DMS79 (cell line): ENCODE data around the gene UNC13A.

Experiments used
- DNase-seq: peaks from one replicate; lab custom pipeline; 2025; lab: John Stamatoyannopoulos, UW

Gene UNC13A

GRCh38 chr19:17665058-17665457 lies 23.1 kb downstream of the UNC13A start:
- no peak for DNase-seq

DNA sequence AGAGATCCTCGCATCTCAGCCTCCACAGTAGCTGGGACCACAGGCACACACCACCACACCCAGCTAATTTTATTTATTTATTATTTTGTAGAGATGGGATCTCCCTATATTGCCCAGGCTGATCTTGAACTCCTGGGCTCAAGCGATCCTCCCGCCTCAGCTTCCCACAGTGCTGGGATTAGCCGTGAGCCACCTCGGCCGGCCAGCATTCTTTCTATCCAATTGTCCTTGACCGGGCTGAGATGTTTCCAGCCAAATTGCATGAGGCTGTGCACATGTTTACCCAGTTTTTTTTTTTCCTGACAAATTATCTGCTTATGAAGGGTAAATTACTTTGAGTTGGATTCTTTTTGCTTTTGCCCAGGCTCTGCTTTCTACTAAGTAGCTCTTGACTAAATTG lies 28.2 kb downstream of the UNC13A start:
- DNase-seq, result no peak

- DNase-seq, result no peak
These were observed 29.5 kb downstream of the UNC13A start for GRCh38 chr19:17658666-17659065.

DNA sequence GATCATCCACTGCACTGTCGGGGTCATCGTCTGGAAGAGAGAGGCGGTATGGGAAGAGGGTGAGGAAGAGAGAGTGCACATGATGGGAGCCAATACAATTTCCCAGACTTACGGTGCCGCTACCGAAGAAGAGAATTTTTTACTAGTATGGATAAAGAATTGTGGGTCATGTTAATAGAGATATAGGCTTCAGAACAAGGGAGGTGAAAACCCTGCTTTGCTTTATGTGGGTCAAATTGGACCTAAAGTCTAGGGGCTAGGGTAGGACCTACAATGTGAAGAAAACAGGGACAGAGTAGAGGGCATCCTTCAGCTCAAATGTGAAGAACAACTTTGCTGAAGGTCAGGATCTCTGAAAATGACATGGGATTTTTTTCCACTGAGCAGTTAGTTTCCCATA lies 29.9 kb downstream of the UNC13A start:
- DNase-seq, result no peak

DNA sequence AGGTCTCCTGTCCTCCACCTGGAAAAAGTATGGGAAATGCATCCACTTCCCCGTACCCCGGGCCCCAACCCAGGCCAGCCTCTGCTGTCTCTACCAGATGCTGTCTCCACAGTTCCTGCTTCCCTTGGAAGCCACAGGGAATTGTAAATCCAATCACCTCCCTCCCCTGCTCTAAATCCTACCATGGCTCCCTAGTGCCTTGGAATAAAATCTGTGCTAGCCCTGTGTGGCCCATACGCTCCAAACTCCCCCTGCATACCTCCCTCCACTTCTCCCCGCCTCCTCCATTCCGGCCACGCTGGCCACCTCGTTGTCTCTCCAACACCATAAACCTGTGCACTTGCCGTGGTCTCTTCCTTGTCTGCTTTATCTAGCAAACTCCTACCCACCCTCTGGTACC lies 31.2 kb downstream of the UNC13A start:
- no peak for DNase-seq

DNA sequence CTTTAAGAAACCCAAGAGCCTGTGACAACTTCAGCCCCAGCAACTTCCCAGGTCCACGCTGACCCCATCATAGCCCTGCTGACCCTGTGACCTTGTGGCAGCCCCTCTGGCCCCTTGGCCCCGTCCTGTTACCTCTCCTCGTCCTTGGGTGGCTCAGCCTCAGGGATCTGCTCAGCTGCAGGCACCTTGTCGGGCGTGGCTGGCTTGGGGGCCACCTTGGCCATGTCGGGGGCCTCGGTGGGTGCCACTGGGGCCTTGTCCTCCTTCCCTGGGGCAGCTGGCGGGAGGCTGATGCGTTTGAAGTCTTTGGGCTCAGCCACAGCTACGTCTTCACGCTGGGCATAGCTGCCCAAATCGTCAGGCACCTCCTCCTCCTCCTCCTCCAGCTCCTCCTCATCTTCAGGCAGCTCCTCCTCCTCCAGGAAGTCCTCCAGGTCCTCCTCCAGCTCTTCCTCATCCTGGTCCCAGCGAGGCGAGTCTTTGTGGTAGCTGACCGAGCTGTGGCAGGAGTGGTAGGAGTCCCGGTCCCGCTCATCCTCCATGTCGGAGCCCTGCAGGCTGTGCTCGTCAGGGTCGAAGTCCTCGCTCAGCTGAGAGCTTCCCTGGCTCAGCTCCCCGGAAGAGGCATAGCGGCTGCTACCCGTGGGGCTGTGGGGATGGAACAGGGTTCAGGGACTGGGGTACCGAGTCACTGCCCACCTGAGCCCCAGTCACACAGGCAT lies 32.2 kb downstream of the UNC13A start:
- no peak for DNase-seq

GRCh38 chr19:17654993-17655392 lies 33.2 kb downstream of the UNC13A start:
- no peak for DNase-seq

GRCh38 chr19:17652627-17653026 lies 35.5 kb downstream of the UNC13A start:
- no peak for DNase-seq

DNA sequence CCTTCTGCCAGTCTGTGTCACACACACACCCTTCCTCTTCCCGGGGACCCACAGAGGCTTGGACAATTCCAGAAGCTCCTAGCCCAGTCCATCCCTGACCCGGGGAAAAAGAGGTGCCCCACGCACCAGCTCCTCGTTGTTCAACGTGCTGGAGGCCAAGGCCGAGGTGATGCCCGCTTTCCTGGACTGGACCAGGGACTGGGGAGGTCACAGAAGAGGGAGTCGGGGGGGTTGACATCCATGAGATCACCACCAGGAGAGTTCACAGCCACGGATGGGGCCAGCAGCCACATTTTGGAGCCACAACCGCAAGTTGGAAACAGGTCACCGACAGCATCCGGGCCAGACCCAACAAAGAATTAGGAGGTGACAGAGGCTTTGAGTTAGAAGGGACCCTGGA lies 39.4 kb downstream of the UNC13A start:
- DNase-seq, result no peak

- no peak for DNase-seq
These were observed 40.0 kb downstream of the UNC13A start for GRCh38 chr19:17648097-17648660.

- DNase-seq, result no peak
These were observed 40.8 kb downstream of the UNC13A start for GRCh38 chr19:17647071-17648020.

- no peak for DNase-seq
These were observed 41.7 kb downstream of the UNC13A start for GRCh38 chr19:17646441-17646840.

GRCh38 chr19:17645339-17645963 lies 42.7 kb downstream of the UNC13A start:
- DNase-seq, result no peak

GRCh38 chr19:17642656-17643055 lies 45.5 kb downstream of the UNC13A start:
- DNase-seq, result no peak

GRCh38 chr19:17641846-17642245 lies 46.3 kb downstream of the UNC13A start:
- DNase-seq, result no peak

GRCh38 chr19:17641181-17641580 lies 47.0 kb downstream of the UNC13A start:
- no peak for DNase-seq

DNA sequence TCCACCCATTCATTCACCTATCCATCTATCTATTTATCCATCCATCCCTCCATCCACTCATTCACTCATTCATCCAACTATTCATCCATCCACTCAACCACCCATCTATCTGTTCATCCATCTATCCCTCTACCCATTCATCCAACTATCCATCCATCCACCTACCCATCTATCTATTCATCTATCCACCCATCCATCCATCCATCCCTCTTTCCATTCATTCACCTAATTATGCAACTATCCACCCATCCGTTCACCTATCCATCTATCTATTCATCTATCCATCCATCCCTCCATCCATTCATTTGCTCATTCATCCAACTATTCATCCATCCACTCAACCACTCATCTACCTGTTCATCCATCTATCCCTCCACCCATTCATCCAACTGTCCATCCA lies 54.5 kb downstream of the UNC13A start:
- DNase-seq, result no peak

DNA sequence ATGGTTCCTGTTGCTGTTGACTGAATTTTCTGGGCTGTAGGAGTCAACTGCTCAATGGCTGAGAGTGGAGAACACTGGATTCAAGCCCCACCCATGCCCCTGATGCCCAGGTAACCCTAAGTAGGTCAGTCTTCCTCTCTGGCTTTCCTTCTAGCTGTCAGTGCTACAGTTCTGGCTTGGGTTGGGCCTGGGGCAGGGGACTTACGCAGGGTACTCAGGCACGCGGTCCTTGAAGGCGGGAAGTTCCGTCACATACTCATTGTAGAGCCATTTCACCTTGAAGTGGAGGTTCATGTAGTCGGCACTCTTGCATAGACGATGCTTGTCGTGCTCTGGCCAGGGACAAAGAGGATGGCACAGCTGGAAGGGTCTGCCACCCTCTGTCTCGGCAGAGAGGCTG lies 55.6 kb downstream of the UNC13A start:
- DNase-seq, result no peak

DNA sequence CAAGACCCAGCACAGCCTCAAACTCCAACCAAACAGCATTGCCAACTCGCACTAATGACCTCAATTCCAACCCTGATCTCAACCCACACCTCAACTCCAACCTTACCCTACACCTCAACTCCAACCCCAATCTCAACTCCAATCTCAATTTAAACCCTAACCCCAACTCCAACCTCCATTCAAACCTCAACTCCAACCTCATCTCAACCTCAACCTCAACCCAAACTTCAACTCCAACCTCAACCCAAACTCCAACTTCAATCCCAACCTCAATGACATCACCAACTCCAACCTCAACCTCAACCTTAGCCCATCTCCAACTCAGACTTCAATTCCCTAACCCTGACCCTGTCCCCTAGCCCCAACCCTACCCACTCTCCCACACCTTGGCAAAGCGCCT lies 58.4 kb downstream of the UNC13A start:
- no peak for DNase-seq

GRCh38 chr19:17627921-17628320 lies 60.2 kb downstream of the UNC13A start:
- no peak for DNase-seq

GRCh38 chr19:17627161-17627560 lies 61.0 kb downstream of the UNC13A start:
- no peak for DNase-seq

- DNase-seq, result no peak
These were observed 61.6 kb downstream of the UNC13A start for GRCh38 chr19:17626456-17627015.
